ENCODE measurements around the gene SLC38A10.

GRCh38 chr17:81273698-81274470 is 21.2 kb downstream of the SLC38A10 start:
- TF ChIP-seq, protein P1, sequence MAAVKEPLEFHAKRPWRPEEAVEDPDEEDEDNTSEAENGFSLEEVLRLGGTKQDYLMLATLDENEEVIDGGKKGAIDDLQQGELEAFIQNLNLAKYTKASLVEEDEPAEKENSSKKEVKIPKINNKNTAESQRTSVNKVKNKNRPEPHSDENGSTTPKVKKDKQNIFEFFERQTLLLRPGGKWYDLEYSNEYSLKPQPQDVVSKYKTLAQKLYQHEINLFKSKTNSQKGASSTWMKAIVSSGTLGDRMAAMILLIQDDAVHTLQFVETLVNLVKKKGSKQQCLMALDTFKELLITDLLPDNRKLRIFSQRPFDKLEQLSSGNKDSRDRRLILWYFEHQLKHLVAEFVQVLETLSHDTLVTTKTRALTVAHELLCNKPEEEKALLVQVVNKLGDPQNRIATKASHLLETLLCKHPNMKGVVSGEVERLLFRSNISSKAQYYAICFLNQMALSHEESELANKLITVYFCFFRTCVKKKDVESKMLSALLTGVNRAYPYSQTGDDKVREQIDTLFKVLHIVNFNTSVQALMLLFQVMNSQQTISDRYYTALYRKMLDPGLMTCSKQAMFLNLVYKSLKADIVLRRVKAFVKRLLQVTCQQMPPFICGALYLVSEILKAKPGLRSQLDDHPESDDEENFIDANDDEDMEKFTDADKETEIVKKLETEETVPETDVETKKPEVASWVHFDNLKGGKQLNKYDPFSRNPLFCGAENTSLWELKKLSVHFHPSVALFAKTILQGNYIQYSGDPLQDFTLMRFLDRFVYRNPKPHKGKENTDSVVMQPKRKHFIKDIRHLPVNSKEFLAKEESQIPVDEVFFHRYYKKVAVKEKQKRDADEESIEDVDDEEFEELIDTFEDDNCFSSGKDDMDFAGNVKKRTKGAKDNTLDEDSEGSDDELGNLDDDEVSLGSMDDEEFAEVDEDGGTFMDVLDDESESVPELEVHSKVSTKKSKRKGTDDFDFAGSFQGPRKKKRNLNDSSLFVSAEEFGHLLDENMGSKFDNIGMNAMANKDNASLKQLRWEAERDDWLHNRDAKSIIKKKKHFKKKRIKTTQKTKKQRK (IDR thresholded peaks at IDR 0.05; ENCODE audit: low read length), result no peak
- no peak for TF ChIP-seq POLR2A (IDR thresholded peaks at IDR 0.05; ENCODE audit: insufficient read depth in 1 of 2, low read depth in 2 of 2, low read length in 2 of 2)
- TF ChIP-seq NFYB (CRISPR knock-in tag; IDR thresholded peaks at IDR 0.05), result no peak
- no peak for TF ChIP-seq ADNP (CRISPR knock-in tag; IDR thresholded peaks at IDR 0.05)
- TF ChIP-seq, protein P2, sequence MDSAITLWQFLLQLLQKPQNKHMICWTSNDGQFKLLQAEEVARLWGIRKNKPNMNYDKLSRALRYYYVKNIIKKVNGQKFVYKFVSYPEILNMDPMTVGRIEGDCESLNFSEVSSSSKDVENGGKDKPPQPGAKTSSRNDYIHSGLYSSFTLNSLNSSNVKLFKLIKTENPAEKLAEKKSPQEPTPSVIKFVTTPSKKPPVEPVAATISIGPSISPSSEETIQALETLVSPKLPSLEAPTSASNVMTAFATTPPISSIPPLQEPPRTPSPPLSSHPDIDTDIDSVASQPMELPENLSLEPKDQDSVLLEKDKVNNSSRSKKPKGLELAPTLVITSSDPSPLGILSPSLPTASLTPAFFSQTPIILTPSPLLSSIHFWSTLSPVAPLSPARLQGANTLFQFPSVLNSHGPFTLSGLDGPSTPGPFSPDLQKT (CRISPR knock-in tag; IDR thresholded peaks at IDR 0.05; ENCODE audit: borderline replicate concordance), result no peak
- no peak for TF ChIP-seq ZFP1 (CRISPR knock-in tag; IDR thresholded peaks at IDR 0.05)
- TF ChIP-seq, protein P3, sequence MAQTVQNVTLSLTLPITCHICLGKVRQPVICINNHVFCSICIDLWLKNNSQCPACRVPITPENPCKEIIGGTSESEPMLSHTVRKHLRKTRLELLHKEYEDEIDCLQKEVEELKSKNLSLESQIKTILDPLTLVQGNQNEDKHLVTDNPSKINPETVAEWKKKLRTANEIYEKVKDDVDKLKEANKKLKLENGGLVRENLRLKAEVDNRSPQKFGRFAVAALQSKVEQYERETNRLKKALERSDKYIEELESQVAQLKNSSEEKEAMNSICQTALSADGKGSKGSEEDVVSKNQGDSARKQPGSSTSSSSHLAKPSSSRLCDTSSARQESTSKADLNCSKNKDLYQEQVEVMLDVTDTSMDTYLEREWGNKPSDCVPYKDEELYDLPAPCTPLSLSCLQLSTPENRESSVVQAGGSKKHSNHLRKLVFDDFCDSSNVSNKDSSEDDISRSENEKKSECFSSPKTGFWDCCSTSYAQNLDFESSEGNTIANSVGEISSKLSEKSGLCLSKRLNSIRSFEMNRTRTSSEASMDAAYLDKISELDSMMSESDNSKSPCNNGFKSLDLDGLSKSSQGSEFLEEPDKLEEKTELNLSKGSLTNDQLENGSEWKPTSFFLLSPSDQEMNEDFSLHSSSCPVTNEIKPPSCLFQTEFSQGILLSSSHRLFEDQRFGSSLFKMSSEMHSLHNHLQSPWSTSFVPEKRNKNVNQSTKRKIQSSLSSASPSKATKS (CRISPR knock-in tag; IDR thresholded peaks at IDR 0.05), result no peak
- TF ChIP-seq MAFF (IDR thresholded peaks at IDR 0.05; ENCODE audit: low read depth, low read length), result no peak
- no peak for TF ChIP-seq ZNF839 (CRISPR knock-in tag; IDR thresholded peaks at IDR 0.05; ENCODE audit: borderline replicate concordance)
- TF ChIP-seq JUND (CRISPR knock-in tag; IDR thresholded peaks at IDR 0.05), result no peak

All from HepG2 (cell line).